ENCODE measurements around the gene NAGLU.

Gene NAGLU

DNA sequence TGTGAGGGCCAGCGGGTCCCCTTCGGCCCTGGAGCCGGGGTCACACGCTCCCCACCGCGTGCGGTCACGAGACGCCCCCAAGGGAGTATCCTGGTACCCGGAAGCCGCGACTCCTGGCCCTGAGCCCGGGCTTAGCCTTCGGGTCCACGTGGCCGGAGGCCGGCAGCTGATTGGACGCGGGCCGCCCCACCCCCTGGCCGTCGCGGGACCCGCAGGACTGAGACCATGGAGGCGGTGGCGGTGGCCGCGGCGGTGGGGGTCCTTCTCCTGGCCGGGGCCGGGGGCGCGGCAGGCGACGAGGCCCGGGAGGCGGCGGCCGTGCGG is at the start of gene NAGLU:
Gene NAGLU (plus strand): TSS at position 194 of the 324 bp plus-strand sequence. CDS start 32 bp downstream, at position 226.
- DNase-seq = peak; percentile 87 to 91

GRCh38 chr17:42488032-42488431 is 48.0 kb upstream of the NAGLU start:
- DNase-seq = no peak

DNA sequence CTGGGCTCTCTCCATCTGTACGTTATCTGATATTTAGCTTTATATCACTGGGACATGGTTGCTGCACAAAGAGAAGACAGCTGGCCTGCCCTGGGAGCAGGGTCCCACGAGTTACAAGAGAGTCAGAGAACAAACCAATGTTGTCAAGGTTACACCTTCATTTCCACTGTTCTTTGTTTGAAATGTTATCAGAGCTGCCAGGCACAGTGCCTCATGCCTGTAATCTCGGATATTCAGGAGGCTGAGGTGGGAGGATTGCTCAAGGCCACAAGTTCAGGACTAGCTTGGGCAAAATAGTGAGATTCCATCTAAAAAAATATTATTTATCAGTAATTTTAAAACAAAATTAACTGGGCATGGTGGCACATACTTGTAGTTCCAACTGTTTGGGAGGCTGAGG is 42.7 kb upstream of the NAGLU start:
- DNase-seq = no peak

GRCh38 chr17:42494673-42495072 is 41.4 kb upstream of the NAGLU start:
- no peak for DNase-seq

- no peak for DNase-seq
Observed at GRCh38 chr17:42498828-42499227, 37.2 kb upstream of the NAGLU start.

DNA sequence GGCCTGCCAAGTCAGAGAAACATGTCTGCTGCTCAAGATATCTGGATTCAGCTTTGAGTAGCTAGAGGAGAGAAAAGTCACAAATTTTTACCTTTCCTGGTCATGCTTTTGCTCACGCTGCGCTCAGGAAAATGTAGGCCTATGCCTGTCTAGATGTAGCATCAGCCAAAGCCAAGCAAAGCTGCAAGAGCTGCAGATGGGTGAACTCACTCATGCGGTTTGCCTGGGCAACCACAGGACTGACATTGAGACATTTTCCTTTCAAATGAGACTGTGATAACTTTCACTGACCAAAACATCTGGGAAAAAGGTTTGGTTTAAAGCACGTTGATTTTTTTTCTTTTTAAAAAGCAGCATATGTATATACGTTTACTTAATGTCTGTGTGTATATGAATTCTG is 34.0 kb upstream of the NAGLU start:
- no peak for DNase-seq

- no peak for DNase-seq
Observed at GRCh38 chr17:42502926-42503325, 33.1 kb upstream of the NAGLU start.

GRCh38 chr17:42507671-42508070 is 28.4 kb upstream of the NAGLU start:
- DNase-seq = no peak

DNA sequence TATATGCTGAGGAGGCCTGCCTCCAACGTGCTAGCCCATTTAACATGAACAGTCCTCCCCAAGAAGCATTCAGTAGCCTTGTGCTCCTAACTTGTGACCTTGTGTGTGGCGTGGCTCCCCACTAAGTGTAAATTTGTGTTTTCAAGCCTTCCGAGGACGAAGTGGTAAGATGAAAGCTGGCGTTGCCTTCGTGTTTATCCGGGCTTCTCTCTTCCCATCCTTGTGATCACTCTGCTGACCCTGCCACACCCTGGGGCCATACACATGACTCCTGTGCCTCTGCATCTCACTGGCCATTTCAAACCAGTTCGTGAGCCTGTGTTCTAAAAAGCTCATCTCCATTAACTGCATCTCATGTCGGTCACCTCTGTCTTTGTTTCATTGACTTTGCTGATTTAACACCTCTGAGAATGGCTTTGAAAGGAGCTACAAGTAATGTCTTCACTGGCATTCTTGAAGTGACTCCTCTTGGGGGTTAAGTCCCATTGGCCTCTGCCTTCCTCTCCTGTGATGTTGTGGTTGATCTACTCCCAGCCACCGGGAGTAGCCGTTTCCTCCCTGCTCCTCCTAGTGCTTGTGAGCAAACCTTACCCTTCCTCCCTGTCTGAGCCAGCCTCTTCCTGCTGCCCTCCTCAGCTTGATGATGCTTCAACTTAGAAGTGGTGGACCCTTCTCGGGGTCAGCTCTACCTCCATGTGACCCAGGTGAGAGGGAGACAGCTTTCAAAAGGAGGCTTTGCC is 27.4 kb upstream of the NAGLU start:
- DNase-seq = no peak

GRCh38 chr17:42509409-42509808 is 26.6 kb upstream of the NAGLU start:
- no peak for DNase-seq

- no peak for DNase-seq
Observed at GRCh38 chr17:42509841-42510240, 26.2 kb upstream of the NAGLU start.

DNA sequence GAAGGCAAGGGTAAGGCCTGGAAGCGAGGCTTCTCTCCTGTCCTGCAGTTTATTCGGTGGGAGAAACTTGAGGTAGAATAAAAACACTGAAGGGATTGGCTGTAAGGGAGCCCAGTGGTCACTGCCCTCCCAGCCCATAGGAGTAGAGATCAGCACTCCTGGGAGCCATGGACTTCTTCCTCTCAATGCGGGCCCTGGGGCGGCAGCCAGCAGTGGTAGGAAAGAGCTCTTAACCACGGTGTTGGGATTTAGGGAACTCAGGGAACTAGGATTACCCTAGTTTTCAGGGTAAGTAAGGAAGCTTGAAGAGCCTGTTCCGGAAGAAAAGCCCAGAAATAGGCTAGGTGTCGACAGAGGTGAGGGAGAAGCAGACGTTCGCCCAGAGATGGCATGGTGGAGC is 23.8 kb upstream of the NAGLU start:
- DNase-seq = no peak

DNA sequence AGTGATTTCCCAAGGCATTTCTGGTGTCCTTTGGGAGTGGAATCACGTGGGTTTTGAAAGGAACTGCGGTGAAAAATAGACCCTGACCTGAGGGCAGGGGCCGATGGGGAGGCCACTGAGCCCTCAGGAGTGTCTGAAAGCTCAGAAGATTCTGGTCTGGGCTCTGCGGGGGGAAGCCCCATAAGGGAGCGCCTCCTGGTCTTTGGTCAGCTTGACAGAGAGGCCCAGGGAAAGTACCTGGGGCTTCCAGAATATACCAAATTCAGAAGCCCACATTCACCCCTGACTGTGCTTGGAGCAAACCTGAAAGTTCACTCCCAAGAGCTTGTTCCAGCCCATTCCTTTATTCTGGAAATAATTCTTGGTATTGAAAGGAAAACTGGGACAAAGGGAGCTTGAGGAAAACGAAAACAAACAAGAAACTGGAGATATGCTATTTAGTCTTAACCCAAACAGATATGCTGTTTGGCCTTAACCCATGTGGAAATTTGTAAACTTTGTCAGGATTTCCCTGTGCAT is 23.2 kb upstream of the NAGLU start:
- no peak for DNase-seq

DNA sequence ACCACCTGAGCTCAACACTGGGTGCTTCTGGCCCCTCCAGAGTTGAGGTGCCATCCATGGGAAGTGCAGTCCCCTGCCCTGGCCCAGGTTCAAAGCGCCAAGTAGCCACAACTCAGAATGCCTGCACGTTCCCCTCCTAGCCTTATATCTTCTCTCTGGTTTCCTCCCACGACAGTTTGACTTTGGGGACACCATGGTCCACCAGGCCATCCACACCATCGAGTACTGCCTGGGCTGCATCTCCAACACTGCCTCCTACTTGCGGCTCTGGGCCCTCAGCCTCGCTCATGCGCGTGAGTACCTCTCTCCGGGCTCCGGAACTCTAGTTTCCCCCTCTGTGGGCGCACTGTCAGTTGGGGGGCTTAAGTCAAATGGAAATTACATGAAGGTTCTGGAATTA is 22.4 kb upstream of the NAGLU start:
- no peak for DNase-seq

DNA sequence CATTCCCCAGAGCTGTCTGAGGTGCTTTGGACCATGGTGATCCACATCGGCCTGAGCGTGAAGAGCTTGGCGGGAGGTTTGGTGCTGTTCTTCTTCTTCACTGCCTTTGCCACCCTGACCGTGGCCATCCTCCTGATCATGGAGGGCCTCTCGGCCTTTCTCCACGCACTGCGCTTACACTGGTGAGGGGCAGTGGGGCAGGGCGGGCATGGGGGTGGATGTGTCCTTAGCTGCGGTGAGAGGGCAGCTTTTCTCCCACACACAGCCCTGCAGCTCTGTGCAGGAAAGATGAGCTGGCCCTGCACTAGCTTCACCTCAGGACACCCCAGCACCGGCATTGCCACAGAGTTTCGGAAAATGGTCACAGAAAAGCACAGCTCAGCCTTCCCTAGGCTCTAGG is 21.8 kb upstream of the NAGLU start:
- DNase-seq = no peak

DNA sequence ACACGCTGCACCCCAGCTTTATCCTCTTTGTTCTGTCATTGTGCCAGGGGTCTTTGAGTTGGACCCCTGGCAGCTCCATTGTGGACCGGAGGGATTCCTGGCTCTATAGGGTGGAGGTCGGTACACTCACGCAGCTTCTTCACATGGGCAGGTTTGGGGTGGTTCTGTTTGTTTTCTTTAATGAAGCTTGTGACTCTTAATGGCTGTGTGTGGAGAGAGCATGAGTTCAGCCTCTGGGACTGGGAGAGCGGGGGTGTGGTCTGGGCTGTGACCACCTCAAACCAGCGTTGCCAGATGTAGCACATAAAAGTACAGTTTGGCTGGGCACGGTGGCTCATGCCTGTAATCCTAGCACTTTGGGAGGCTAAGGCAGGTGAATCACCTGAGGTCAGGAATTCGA is 21.2 kb upstream of the NAGLU start:
- no peak for DNase-seq

DNA sequence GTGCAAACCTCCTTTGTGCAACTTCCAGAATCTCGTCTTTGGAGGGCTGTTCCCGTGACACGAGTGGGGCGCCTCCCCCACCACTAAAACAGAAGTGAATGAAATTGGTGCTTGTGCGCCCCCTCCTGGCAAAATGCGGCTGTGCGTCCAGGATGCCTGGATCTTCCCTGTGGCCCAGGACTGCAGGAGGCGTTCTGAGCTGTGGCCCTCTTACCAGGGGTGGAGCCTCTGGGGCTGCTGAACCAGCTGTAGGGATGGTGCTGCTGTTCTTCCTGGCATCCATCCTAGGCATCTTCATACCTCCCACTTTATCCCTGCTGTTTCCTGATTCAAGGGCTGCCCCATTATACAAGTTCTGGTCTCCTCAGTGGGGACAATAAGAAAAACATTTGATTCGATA is 18.5 kb upstream of the NAGLU start:
- peak; percentile 88 to 91 for DNase-seq

DNA sequence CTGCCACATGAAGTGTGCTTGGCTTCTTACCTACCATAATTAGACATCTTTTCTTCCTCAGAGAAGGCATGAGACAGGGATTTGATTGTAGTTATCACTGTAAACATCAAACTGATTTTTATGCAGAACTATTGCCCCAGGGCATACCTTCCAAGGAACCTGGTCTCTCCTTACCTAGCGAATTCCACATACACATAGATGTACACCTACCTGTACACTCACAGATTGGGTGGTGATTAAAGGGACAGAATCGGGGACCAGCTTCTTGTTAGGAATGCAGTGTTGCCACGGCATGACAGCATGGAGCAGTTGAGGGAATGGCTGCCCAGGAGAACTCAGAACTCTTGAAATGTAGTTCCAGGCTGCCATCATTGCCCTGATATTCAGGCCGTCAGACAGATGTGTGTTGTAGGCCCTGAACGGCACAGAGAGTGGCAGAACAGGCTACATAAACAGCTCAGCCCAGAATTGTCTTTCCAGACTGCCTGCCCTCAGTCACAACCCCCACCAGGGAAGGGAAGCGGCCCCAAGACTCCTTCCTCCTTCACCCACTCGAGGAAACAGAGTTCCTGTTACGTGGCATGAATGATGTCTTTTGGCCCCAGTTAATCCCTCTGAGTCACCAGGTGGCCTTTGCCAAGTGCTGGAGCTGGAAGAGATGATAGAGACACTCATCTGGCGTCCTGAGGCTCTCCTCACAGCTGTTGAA is 17.8 kb upstream of the NAGLU start:
- DNase-seq = no peak

DNA sequence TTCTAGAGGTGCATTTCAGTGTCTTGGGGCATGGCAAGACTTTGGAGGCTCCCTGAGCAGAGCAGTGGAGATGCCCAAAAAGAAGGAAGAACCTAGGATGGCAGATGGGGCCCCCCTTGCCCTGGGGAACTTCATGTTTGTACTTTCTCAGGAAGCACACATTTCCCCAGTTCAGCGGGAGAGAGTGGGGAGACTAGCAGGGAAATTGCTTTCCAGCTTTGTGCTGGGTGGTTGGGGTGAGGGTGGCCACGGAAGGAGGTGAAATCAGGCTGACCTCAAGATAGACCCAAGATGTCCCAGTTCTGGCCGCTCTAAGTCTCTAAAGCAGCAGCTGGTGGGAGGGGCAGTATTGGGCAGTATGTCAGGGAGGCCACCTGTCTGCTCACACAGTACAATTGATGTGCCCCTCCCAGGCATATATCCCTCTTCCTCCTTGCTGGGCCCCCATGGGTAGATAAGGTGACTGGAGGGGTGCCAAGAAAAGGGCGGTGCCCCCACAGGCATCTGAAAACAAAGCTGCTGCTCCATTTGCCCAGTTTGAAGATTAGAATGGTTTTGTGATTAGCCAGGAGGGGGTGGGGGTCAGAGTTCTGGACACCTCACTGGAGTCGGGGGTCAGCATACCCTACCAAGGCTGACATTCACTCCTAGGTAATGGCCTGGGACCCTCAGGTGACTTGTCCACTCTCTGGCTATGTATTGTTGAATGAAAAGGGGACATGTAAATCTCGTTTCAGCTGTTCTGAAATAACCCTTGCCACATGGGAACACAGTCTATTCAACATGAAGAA is 17.1 kb upstream of the NAGLU start:
- no peak for DNase-seq

DNA sequence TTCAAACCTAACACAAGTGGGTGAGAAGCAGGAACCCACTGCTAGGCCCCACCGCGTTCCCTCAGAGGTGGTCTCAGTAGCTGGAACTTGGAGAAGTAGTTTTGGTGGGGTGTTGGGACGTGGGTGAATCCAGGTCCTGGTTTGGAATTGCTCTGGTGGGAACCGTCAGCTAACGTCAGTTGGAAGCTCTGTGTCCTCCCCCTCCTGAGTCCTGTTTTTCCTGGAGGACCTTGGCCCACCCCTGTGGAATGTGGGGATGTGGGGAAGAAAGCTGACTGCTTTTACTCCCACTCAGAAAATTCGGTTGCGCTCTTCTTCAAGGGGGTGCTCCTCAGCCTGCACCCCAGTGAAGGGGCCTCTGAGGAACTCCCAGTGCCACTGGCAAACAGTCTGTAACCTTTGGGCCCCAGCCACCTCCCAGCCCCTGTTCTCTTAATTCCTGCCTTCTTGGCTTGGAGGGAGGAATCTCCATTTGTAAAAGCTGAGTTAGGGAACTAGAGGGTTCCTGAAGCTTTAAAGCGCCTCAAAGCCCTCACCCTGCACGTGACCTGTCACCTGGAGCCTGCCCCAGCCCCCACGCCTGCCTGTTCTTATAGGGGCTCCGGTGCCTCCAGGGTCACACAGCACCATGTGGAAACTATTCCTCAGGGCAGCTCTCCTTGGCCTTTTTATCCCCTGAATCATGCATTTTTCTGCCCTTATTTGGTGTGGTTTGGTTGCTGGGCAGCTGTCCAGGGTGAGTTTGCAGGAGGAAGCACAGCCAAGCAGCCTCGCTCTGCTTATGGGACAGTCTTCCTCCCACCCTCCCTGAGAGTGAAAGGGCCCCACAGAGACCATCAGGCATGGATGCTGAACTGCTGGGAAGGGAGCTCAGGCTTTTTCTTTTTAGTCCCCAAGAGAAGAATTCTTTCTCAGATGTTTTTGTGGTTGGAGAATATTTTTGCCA is 16.2 kb upstream of the NAGLU start:
- DNase-seq = no peak

GRCh38 chr17:42520540-42520951 is 15.5 kb upstream of the NAGLU start:
- no peak for DNase-seq

- DNase-seq = no peak
Observed at GRCh38 chr17:42521036-42521435, 15.0 kb upstream of the NAGLU start.
